Amniotic stem cell (primary cell): ENCODE data around the gene LARGE1.
"Not testable (repeated sequence)": the region's sequence is repeated elsewhere in the genome, so short reads cannot be mapped to it uniquely, and the experiment has no call there.

Experiments used
- DNase-seq: peaks from one replicate; lab custom pipeline; 2025; lab: John Stamatoyannopoulos, UW

LARGE1 gene

DNA sequence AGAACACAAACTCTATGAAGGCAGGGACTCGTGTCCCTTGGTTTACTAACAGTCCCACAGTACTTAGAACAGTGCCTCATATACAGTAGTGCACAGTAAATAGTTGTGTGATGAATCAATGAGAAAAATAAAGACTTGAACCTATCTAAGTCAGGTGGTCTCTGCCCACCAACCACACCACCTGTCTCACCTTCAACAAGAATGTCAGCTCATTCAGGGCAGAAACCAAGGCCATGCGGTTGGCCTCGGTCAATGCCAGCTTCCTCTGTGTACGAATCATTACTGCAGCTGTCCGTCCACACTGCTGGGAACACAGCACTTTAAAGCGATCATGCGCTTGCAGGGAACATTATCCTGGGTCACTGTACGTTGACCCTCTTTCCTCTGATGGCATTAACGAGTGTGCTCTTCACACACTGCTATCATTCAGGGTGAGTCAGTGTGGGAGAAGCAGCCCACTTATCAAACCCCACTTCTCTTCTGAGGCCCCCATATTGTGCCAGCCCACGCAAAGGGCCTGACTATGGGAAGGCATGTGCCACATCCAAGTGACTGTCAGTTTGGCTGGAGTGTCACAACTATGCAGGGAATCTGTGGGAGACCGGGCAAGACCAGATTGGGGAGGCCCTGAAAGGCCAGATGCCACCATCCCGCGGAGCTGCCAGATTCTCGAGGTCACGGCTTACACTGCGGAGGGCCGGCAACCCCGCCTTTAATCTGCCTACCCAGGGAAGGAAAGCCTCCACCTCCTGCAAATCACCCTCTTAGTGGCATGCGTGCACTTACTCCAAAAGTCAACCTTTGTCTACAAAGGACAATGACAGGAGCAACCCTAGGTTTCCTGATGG, 36.1 kb downstream of the LARGE1 start:
- DNase-seq, result no peak

DNA sequence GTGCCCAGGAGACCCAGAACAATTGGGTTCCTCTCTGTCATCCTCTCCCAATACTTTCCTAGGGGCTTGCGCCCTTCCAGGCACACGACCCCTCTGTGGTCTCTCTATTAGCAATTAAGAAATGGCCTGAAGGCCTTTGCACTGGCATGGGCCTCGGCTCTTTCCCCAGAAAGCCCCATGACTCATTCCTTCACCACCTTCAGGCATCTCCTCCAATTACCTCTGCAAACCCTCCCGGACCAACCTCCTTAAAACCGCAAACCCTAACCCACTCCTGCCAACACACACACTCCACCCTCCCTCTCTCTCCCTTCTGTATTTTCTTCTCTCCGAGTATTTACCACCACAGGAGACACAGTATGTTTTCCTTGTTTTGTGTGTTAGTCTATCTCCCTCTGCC, 36.7 kb downstream of the LARGE1 start:
- no peak for DNase-seq

DNA sequence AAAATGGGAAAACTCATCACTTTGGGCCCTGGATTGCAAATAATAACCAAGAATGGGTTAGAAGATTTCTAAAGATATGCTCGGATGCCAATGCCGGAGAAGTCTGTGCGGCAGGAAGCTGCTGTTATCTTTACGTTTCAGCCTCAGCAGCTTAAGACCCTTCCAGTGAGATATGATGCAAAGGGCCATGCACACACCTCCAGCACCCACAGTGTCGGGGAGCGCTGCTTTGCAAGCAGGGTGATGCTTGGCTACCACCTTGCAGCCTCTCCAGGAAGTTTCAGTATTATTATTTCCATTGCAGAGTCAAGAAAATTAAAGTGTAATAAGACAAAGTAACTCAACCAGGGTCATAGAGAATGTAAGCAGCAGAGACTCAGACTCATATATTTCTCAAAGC, 37.3 kb downstream of the LARGE1 start:
- no peak for DNase-seq

DNA sequence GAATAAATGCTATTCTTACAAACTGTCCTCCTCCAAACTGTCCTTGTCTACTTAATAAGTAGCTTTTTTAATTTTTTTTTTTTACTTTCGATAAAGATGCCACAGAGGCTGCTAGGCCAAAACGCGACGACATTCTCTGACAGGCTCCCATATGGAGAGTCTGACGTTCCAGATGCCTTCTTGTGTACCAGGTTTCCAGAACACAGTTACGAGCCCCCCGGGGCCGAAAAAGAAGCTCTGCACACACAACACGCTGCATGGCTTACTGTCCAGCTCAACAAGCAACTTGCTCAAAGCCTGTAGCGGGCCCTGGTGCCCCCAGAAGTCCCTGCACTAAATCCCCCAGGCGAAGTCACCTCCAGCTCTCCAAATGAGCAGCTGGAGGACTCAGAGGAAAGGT, 39.3 kb downstream of the LARGE1 start:
- no peak for DNase-seq

DNA sequence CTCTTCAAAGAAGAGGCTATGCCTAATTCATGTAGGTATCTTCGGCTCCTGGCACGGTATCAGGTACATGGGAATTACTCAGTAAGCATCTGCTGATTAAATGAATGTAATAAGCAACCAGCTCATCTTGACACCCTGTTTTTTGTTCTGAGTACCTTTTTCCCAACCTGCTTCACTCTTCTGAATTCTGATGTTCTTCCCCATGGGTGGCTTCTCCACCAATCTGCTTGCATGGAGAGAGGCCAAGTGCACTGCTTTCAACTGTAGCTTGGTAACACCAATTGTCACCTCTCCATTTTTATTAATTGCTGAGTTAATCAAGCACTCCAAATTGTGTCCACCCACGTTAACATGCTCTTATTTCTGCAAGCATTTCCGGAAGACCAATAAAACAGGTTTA, 40.5 kb downstream of the LARGE1 start:
- no peak for DNase-seq

DNA sequence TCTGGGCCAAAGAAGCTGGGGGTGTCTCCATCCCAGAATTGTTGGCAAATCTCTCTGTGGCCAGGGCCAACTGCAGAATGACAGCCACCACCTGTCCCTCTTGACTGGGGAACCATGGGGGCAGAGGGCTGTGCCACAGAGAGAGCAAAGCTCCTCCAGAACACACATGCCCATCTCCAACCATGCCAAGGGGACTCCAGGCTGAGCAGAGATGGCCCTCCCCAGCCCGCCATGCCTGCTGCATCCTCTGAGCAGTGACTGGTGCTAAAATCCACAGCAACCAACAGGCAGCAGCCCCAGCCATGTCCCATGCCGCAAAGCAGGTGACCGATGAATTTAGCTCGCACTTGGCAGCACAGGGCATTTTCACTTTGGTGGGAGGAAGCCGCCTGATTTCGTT, 45.0 kb downstream of the LARGE1 start:
- no peak for DNase-seq

DNA sequence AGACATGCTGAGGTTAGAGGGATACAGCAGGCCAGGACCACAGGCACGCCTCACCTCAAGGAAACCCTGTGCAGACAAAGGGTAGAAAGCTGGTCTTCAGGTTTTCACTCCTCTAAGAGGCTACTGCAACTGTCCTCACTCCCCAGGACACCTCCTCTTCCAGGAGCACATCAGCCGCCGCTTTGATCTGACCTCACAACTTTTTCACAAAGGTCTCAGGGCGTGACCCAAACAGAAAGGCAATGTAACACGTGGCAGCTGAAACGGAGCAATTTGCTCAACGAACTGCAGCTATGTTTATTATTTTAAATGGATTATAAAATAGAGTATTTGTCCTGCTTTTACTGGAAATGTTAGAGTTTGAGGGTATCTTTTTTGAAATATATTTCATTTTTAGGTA, 46.1 kb downstream of the LARGE1 start:
- DNase-seq, result no peak

DNA sequence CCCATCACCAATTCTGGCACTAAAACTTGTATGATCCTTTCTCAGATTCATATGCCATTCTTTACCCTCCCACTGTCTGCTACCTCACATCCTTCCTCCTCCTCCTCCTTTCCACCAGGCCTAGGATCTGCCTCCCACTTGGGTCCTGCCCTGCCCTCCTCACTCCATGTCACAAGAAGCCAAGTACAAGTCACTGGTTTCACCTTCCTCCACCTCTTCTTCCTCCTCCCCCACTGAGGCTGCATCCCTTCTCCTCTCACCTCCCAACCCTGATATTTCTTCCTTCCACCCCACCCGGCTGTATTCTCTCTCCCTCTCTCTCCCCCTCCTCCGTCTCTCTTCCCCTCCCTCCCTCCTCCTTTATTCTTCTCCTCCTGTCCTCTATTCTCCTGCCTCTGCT, 46.6 kb downstream of the LARGE1 start:
- DNase-seq, result no peak

DNA sequence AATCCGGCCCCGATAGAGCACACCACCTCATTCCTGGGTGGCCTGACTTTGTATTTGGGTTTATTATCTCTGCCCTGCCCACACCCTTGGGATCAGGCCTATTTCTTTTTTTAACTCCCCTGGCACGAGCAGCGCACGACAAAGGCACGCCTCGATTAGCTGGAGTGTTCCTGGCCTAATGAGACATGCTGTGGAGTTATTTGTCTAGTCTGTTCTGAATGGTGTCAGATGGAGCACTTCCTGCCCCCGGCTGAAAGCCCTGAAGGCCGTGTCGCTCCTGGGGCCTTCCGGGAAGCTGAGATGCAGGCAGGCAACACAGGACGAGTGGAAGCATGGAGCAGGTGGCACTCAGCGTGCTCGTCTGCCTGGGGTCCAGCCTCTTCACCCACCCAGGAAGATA, 47.1 kb downstream of the LARGE1 start:
- DNase-seq, result no peak

DNA sequence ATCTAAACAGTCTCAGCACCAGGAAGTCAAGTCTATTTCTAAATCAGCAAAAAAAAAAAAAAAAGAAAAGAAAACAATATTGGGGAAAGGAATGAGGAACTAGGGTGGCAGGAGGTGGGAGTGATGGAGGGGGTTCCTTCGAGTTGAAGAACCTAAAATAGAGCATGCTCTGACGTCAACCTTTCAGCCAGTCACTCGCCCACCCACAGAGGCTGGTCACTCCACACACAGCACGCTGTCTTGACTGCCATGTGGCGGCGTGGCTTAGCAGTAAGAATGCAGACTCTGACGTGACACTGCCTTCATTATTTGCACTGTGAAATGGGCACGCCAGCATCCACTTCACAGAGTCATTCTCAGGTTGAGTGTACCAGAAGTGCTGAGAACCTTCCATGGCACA, 48.3 kb downstream of the LARGE1 start:
- DNase-seq, result no peak

DNA sequence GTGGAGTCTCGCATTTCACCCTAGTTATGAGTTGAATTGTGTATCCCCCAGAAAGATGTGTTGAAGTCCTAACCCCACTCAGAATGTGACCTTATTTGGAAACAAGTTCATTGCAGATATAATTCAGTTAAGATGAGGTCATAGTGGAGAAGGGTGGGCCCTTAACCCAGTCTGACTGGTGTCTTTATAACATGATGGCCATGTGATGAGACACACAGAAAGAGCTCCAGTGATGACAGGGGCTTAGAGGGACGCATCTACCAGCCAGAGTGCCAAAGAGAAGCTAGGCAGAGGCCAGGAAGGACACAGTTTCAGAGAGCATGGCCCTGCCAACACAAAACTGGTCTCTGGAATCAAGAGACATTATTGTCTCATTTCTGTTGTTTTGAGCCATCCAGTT, 50.3 kb downstream of the LARGE1 start:
- DNase-seq, result no peak

DNA sequence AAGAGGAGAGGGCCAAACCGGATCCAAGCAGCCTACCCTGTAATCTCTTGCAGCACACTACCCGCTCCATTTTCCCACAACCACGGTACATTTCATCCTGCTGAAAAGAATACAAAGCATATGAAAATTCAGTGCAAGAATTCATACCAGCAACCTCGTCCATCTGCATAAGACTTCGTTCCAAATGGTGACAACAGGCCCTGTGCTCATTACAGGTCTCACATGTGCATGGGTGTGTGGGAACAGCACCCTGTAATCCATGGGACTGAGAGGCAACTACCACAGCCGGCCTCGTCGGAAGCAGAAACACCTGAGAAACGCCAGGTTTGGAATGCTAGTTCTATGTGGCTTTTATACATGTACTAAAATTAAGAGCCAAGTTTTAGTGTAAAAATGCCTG, 52.3 kb downstream of the LARGE1 start:
- no peak for DNase-seq

DNA sequence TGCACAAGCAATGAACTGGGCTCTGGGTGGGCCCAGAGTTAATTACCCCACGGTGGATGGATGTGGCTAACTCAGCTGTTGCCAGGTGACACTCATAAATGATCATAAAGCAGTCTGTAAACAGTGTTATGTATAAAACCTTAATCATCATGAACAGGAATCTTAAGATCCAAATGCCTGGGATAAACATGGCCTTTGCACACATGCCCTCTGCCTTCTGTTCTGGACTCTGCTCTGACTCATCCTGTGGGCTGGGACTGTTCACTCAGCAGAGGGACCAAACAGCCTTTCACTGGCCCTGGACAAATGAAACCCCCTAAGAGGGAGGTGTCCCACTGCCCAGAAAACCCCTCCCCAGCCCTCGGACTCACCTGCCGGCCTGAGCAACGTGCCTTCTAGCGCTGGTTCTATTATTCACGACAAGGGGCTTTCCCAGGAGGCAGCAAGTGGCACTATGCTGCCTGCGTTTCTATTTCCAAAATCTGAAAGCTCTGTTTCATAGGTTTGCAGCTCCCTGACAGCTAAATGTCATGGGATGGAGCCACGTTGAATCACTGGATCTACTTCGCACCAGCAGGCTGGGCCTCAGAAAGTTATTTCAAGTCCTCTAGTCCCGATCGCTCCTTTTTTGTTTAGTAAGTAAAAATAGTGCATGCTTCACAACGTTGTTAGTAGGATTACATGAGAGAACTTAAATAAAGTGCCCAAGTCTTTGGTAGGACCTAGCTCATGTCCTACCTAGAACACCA, 53.0 kb downstream of the LARGE1 start:
- DNase-seq, result no peak

DNA sequence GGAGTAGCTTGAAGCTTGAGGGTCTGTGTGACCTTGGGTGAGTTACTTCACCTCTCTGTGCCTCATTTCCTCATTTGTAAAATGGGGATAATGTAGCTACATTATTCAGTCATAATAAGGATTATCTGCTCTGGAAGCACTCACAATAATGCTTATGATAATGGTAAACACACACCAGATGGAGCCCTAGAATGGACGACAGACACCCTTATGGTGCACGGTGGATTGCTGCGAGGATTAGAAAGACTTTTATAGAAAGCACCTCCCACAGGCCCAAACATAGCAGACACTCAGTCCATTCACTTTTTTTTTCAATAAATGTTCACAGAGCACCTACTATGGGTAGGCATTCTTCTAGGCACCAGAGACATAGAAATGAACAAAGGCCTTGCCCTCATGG, 53.8 kb downstream of the LARGE1 start:
- DNase-seq, result no peak

DNA sequence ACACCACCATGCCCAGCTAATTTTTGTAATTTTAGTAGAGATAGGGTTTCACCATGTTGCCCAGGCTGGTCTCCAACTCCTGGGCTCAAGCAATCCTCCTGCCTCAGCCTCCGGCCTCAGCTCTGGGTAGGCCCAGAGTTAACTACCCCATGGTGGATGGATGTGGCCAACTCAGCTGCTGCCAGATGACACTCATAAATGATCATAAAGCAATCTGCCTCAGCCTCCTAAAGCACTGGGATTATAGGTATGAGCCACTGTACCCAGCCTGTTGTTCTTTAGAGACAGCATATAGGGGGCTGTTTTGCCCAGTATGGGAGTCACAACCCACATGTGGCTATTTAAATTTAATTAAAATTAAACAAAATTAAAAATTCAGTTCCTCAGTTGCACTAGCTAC, 54.3 kb downstream of the LARGE1 start:
- no peak for DNase-seq

DNA sequence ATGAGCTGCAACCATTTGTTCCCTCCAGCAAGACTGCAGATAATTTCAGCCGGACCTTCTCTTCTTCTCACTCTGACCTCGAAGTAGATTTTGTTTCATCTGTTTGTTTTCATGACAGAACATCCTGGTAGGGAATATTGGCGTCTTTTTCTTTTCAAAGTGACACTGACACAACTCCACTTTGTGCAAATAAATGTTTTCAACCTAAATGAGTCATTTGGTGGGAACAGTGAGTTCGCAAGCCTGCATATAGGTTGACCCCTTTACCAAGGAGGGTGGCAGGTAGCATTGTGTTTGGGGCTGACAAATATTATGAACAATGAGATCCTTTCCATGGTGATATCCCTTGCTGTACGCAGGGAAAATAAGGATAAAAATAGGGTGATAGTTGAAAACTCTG, 55.0 kb downstream of the LARGE1 start:
- DNase-seq, result no peak

DNA sequence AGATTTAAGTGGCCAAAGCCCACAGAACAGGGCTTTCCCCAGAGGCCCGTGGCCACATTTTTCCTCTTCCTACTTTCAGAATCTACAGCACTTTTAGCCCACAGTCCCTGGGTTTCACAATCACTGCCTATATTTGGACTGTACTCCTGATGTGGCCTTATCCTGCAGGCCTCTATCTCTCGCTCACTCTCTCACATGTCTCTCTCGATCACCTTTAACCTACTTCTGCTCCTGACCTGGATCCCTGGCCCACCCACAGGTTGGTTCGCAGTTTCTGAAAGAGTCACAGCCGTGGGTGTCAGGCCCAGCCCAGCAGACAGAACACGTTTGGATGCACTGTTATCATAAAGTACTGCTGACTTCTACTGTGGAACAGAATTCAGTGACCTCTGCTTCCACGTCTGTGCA, 55.5 kb downstream of the LARGE1 start:
- no peak for DNase-seq

DNA sequence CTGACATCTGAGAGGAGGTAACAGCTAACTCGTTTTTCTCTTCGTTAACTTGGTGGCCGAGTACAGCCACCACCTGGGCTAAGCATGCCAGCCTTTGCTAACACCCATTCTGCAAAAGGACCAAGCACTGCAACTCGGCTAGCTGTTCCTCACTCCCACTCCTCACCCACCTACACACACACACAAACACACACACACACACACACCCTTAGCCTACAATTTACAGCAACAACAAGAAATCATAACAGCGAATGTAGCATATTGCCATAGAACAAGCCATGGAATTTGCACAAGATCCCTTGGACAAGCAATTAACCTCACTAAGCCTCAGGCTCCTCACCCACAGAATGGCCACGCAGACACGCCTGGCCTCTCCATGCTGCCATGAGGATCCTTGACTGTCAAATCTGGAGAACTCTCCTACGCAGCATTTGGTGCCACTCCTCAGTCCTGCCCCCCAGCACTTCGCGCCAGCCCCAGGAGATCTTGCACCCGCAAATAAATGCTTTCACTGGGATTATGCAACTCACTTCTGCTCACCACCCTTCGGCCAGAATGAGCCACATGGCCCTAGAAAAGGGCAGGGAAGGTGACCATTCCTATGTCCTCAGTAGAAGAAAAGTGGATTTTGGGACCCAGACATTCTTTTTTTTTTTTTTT, 58.9 kb downstream of the LARGE1 start:
- no peak for DNase-seq

DNA sequence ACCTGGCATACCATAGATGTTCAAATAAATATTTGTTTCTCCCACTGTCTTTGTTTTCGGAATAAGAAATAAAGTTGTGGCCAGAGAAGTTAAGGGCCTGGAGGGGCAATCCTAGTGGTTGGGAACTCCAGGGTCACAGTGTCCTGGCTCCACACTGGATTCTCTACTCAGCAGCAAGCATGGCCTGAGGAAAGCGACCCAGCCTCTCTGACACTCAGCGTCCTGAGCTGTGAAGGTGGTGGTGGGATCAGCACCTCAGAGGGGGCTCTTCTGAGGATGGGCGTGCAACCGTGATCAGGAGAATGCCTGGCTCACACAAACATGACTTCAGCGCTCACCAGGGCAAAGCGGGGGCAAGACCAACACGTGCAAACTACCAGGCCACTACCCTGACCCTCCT, 59.9 kb downstream of the LARGE1 start:
- no peak for DNase-seq

DNA sequence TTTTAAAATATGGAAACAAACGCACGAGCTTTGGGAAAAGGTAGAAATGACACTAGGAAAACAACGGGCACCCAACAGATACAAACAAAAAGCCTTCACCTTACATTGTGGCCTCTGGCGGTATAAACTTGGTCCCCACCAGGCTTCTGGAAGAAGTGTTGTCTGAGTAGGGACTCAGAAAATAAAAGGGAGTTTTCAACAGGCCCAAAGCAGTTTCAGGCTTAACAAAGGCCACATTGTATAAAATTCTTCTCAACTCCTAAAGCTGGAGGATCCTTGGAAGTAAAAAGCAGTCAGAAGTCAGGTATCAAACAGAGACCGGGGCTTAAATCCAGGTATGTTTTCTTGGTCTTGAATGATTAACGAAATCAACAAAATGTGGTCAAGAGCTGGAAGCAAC, 61.0 kb downstream of the LARGE1 start:
- no peak for DNase-seq

DNA sequence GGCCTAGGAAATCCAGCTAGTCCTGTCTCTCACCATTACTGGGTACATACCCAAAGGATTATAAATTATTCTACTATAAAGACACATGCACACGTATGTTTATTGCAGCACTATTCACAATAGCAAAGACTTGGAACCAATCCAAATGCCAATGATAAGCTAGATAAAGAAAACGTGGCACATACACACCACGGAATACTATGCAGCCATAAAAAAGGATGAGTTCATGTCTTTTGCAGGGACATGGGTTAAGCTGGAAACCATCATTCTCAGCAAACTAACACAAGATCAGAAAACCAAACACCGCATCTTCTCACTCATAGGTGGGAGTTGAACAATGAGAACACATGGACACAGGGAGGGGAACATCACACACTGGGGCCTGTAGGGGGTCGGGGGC, 61.6 kb downstream of the LARGE1 start:
- not testable (repeated sequence) for DNase-seq

DNA sequence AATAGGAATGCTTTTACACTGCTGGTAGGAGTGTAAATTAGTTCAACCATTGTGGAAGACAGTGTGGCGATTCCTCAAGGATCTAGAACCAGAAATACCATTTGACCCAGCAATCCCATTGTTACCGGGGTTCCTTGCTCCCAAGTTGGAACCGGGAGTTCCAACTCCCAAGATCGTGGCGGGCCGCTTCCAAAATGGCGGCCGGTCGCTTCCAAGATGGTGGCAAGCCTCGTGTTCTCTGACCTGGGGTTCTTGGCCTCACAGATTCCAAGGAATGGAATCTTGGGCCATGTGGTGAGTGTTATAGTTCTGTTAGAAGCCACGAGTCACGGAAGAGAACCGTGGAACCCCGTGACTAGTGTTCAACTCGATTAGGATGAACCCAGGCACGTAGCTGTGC, 62.5 kb downstream of the LARGE1 start:
- DNase-seq, result not testable (repeated sequence)

DNA sequence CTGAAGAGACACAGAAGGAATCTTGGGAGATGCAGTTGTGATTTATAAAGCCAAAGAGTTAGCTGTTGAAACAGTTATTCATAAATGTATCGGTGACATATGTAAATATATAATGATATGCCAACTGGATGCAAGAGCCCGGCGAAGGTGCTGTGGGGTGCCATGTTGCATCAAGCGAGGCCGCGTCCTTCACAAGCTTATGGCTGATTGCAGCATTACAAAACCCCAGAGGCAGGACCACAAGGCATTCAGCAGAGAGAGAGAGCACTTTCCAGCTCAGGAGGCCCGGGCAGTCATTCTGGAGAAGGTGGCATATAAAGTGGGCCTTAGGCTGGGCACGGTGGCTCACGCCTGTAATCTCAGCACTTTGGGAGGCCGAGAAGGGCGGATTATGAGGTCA, 65.6 kb downstream of the LARGE1 start:
- DNase-seq, result no peak
